ENCODE data around the gene ARHGEF33.

GRCh38 chr2:38945911-38946310 lies 56.2 kb downstream of the ARHGEF33 start:
- TF ChIP-seq CTCF (IDR thresholded peaks at IDR 0.05) = no peak
- TF ChIP-seq POLR2A (IDR thresholded peaks at IDR 0.05) = no peak
- TF ChIP-seq EP300 (IDR thresholded peaks at IDR 0.05) = no peak
- no peak for TF ChIP-seq POLR2AphosphoS5 (IDR thresholded peaks at IDR 0.05)

Measured in sigmoid colon (tissue), 4 donors.